Measurements from ENCODE around the gene OGFOD1.

Gene OGFOD1

DNA sequence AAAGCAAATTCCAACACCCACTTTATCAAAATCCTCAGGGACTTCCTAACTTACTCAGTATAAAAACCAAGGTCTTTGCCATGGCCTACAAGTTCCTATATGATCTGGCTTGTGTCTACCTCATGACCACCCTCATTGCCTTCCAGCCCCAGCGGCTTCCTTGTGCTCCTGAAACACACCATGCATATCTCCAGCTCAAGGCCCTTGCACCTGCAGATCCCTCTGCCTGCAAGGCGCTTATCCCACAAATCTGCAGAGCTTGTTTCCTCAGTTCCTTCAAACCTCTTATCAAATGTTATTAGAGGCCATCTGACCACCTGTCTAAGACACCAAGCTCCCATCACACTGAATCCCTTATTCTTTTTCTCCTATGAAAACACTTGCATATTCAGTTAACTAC, 65.9 kb downstream of the OGFOD1 start:
- DNase-seq (ENCODE audit: low spot score), result no peak
- in situ Hi-C loops (cut with MboI; ENCODE audit: low sequenced_read_pairs, unreplicated experiment), result no loop called here
- TF ChIP-seq, protein P1, sequence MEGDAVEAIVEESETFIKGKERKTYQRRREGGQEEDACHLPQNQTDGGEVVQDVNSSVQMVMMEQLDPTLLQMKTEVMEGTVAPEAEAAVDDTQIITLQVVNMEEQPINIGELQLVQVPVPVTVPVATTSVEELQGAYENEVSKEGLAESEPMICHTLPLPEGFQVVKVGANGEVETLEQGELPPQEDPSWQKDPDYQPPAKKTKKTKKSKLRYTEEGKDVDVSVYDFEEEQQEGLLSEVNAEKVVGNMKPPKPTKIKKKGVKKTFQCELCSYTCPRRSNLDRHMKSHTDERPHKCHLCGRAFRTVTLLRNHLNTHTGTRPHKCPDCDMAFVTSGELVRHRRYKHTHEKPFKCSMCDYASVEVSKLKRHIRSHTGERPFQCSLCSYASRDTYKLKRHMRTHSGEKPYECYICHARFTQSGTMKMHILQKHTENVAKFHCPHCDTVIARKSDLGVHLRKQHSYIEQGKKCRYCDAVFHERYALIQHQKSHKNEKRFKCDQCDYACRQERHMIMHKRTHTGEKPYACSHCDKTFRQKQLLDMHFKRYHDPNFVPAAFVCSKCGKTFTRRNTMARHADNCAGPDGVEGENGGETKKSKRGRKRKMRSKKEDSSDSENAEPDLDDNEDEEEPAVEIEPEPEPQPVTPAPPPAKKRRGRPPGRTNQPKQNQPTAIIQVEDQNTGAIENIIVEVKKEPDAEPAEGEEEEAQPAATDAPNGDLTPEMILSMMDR (IDR thresholded peaks at IDR 0.05; ENCODE audit: borderline replicate concordance, control extremely low read depth, extremely low read depth, insufficient read depth, missing control alignments), result no peak

DNA sequence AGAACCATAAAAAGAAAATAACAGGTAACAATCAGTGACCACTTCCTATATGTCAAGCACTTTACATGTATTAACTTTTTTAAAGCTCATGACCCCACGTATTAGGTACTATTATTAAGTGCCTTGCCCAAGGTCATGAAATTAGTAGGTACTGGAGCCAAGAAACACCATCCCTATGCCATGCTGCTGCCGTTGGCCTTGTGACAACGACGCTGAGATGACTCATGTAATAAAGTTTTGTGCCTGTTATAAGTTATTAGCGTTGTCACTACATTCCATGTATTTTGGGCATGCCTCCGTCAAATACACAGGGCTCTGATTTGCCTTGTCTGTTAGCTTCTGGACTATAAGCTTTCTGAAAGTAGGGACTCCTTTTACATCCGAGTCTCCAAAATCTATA, 67.1 kb downstream of the OGFOD1 start:
- TF ChIP-seq, protein P1 (IDR thresholded peaks at IDR 0.05; ENCODE audit: borderline replicate concordance, control extremely low read depth, extremely low read depth, insufficient read depth, missing control alignments), result no peak
- no peak for DNase-seq (ENCODE audit: low spot score)
- in situ Hi-C loops (cut with MboI; ENCODE audit: low sequenced_read_pairs, unreplicated experiment), result no loop called here

DNA sequence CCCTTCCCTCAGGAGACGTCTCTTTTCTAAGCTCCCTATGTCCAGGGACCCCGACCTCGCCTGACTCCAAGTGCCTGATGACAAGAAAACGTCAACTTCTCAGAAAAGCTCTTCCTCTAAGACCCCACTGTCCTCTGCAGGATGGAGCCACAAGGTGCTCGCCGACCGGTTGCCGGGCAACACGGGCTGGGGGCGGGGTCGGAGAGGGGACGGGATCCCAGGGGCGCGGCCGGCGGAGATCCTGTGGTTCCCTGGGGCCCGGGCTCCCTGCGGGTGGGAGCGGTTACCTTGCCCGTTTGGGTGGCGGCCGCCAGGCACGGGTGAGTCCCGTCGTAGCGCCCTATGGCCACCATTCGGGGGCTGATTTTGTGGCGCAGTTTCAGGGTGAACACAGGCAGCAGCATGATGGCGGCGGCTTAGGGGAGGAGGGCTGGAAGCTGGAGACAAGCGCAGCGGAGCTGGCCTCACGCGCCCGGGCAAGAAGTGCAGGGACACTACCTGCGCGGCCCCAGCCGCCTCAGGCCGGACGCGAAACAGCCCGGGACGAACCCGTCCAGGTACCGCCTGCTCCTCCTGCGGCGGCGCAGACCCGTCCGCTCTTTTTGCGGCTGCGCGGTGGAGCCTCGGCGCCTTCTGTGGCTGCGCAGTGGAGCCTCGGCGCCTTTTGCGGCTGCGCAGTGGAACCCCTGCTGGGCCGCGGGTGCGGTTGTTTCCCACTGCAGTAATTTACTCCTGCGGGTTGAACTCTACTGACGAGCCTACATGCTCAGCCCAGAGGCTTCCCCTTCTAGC, 68.3 kb downstream of the OGFOD1 start, which contains the start of gene BBS2:
Gene BBS2 (minus strand): TSS at position 566 of the 792 bp plus-strand sequence. CDS start 162 bp downstream, at position 404.
- DNase-seq (ENCODE audit: low spot score), result peak; percentile 93
- in situ Hi-C loops (cut with MboI; ENCODE audit: low sequenced_read_pairs, unreplicated experiment), result no loop called here
- TF ChIP-seq, protein P1 (IDR thresholded peaks at IDR 0.05; ENCODE audit: borderline replicate concordance, control extremely low read depth, extremely low read depth, insufficient read depth, missing control alignments), result no peak

DNA sequence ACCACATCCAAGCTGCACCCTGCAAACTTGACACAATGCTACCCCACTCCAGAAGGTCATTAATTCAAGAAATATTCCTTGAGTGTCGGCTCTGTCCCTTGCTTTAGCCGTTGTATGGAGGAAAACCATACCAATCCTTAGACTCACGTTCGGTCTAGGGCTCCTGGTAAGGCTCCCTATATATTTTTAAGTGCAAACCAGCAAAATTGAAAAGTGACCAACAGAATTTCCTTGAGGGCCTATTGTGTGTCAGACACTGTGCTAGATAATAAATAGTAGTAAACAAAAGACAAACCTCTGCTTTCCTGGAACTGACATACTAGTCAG, 68.9 kb downstream of the OGFOD1 start:
- DNase-seq (ENCODE audit: low spot score), result no peak
- in situ Hi-C loops (cut with MboI; ENCODE audit: low sequenced_read_pairs, unreplicated experiment), result no loop called here
- TF ChIP-seq, protein P1 (IDR thresholded peaks at IDR 0.05; ENCODE audit: borderline replicate concordance, control extremely low read depth, extremely low read depth, insufficient read depth, missing control alignments), result no peak

DNA sequence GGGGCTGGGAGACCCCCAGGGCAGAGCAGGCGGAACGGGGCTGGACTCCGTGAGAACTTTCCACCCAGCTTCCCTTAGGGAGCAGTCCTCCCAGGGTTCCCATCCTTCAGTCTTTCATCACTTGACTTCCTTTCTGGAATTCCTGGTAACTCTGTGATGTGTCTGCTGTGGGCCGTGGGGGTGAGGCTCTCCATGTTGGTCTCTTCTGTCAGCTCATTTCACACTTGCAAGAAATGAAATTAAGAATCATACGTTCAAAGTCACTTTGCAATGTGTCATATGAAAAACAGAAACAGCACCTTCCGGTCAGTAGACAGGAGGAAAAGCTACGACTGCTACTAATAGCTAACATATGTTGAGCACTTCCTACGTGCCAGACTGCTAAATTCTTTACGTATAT, 73.9 kb downstream of the OGFOD1 start:
- DNase-seq (ENCODE audit: low spot score), result no peak
- in situ Hi-C loops (cut with MboI; ENCODE audit: low sequenced_read_pairs, unreplicated experiment), result no loop called here
- TF ChIP-seq, protein P1 (IDR thresholded peaks at IDR 0.05; ENCODE audit: borderline replicate concordance, control extremely low read depth, extremely low read depth, insufficient read depth, missing control alignments), result no peak
